GM20431 (cell line): Measurements from ENCODE around the gene IMMP2L.

Source experiments
- in situ Hi-C: fragments of 300-500 bp; cut with MseI, MboI; formaldehyde crosslinking; loops from one replicate; pipeline ENCODE4 v1.15.0; 2020; ENCODE audit warnings: low sequenced_read_pairs; ENCODE audit not compliant: unreplicated experiment

Gene IMMP2L

GRCh38 chr7:111239437-111239836 is 322.9 kb downstream of the IMMP2L start:
- in situ Hi-C loops = no loop called here

GRCh38 chr7:111238886-111239285 is 323.4 kb downstream of the IMMP2L start:
- in situ Hi-C loops = no loop called here

- in situ Hi-C loops = no loop called here
These were observed 326.6 kb downstream of the IMMP2L start for GRCh38 chr7:111235709-111236108.

- in situ Hi-C loops = no loop called here
These were observed 329.8 kb downstream of the IMMP2L start for GRCh38 chr7:111232249-111233084.

- in situ Hi-C loops = no loop called here
These were observed 332.4 kb downstream of the IMMP2L start for GRCh38 chr7:111229916-111230315.

- in situ Hi-C loops = no loop called here
These were observed 333.0 kb downstream of the IMMP2L start for GRCh38 chr7:111229181-111229740.

GRCh38 chr7:111228437-111228836 is 333.9 kb downstream of the IMMP2L start:
- in situ Hi-C loops = no loop called here

- in situ Hi-C loops = no loop called here
These were observed 335.5 kb downstream of the IMMP2L start for GRCh38 chr7:111226800-111227199.

GRCh38 chr7:111224354-111225231 is 337.7 kb downstream of the IMMP2L start:
- in situ Hi-C loops = no loop called here

GRCh38 chr7:111223802-111224253 is 338.5 kb downstream of the IMMP2L start:
- in situ Hi-C loops = no loop called here

- in situ Hi-C loops = no loop called here
These were observed 346.7 kb downstream of the IMMP2L start for GRCh38 chr7:111215550-111215949.

GRCh38 chr7:111212857-111213523 is 349.3 kb downstream of the IMMP2L start:
- in situ Hi-C loops = no loop called here

GRCh38 chr7:111210996-111211395 is 351.3 kb downstream of the IMMP2L start:
- in situ Hi-C loops = no loop called here

GRCh38 chr7:111210043-111210442 is 352.2 kb downstream of the IMMP2L start:
- in situ Hi-C loops = no loop called here

- in situ Hi-C loops = no loop called here
These were observed 357.0 kb downstream of the IMMP2L start for GRCh38 chr7:111205251-111205650.

- in situ Hi-C loops = no loop called here
These were observed 360.0 kb downstream of the IMMP2L start for GRCh38 chr7:111202321-111202720.

- in situ Hi-C loops = no loop called here
These were observed 362.6 kb downstream of the IMMP2L start for GRCh38 chr7:111199643-111200042.

- in situ Hi-C loops = no loop called here
These were observed 364.0 kb downstream of the IMMP2L start for GRCh38 chr7:111198255-111198654.

GRCh38 chr7:111196655-111197054 is 365.6 kb downstream of the IMMP2L start:
- in situ Hi-C loops = no loop called here
